IMR-90 (cell line): ENCODE data around the gene SAT1. TPM values are rescaled to one million over a fixed set of nuclear protein-coding genes. Genes with fewer than 3 reads are reported as not detected.
"Not testable (repeated sequence)": the region's sequence is repeated elsewhere in the genome, so short reads cannot be mapped to it uniquely, and the experiment has no call there.

Experiments
- ATAC-seq: fragments of 200-7000 bp; cut with Tn5 transposase; 2 replicates; pipeline ENCODE4 v1.9.1; 2020; ENCODE audit warnings: low read depth, mild to moderate bottlenecking, moderate library complexity
- BruUV-seq: library from RNA; stranded (reverse); fragments of 400-500 nt; replicated peaks from 2 replicates; lab custom pipeline; 2021; lab: Mats Ljungman, UMichigan
- CTCF ChIA-PET: fragments of 300-600 bp; formaldehyde crosslinking; extraction: SDS; loops from one replicate; lab custom pipeline; 2021; ENCODE audit warnings: antibody characterized with exemption; lab: Yijun Ruan, JAX
- POLR2A ChIA-PET: fragments of 300-600 bp; sonication (Branson Sonifier 250); formaldehyde crosslinking; loops from one replicate; lab custom pipeline; 2022; ENCODE audit warnings: antibody characterized with exemption; ENCODE audit not compliant: unreplicated experiment; lab: Charles Lee
- DNase-seq: peaks from one replicate; pipeline ENCODE4 v3.0.0; 2013
- H2AFZ ChIP-seq: replicated peaks from 2 replicates; pipeline ENCODE3; 2013; ENCODE audit warnings: low read length, mild to moderate bottlenecking; ENCODE audit not compliant: poor library complexity
- H2AK5ac ChIP-seq: 2 replicates; pipeline ENCODE4 v1.6.1; 2013; ENCODE audit warnings: low read depth, low read length, inconsistent platforms
- H2AK9ac ChIP-seq: replicated peaks from 2 replicates; pipeline ENCODE3; 2013; ENCODE audit warnings: mild to moderate bottlenecking, low read depth, low read length, moderate library complexity; ENCODE audit not compliant: poor library complexity
- H2BK120ac ChIP-seq: 2 replicates; pipeline ENCODE4 v1.6.1; 2013; ENCODE audit warnings: low read depth, low read length, inconsistent platforms
- H2BK15ac ChIP-seq: 3 replicates; pipeline ENCODE4 v1.6.1; 2013; ENCODE audit warnings: low read depth, low read length, inconsistent platforms
- H2BK20ac ChIP-seq: 2 replicates; pipeline ENCODE4 v1.6.1; 2013; ENCODE audit warnings: low read depth, mild to moderate bottlenecking, inconsistent platforms, low read length, moderate library complexity
- H2BK5ac ChIP-seq: 2 replicates; pipeline ENCODE4 v1.6.1; 2013; ENCODE audit warnings: mild to moderate bottlenecking, low read depth, low read length, inconsistent platforms; ENCODE audit not compliant: poor library complexity, severe bottlenecking
- H3K14ac ChIP-seq: replicated peaks from 2 replicates; pipeline ENCODE4 v1.6.1; 2013; ENCODE audit warnings: low read depth, low read length, inconsistent platforms
- H3K18ac ChIP-seq: 2 replicates; pipeline ENCODE4 v1.6.1; 2013; ENCODE audit warnings: low read depth, low read length, control low read depth
- H3K23ac ChIP-seq: 2 replicates; pipeline ENCODE4 v1.6.1; 2013; ENCODE audit warnings: low read depth, low read length, inconsistent platforms
- H3K27ac ChIP-seq: 2 replicates; pipeline ENCODE4 v1.5.1; 2013; ENCODE audit warnings: mild to moderate bottlenecking, control low read depth, low read length; ENCODE audit not compliant: insufficient read depth
- H3K27me3 ChIP-seq: 2 replicates; pipeline ENCODE4 v1.6.1; 2013; ENCODE audit warnings: low read length; ENCODE audit not compliant: control insufficient read depth, insufficient read depth
- H3K36me3 ChIP-seq: 2 replicates; pipeline ENCODE4 v1.6.1; 2013; ENCODE audit warnings: low read length, mixed read lengths; ENCODE audit not compliant: control insufficient read depth, insufficient read depth
- H3K4ac ChIP-seq: 2 replicates; pipeline ENCODE4 v1.6.1; 2013; ENCODE audit warnings: low read depth, low read length, inconsistent platforms
- H3K4me1 ChIP-seq: 2 replicates; pipeline ENCODE4 v1.6.1; 2013; ENCODE audit warnings: low read length, mixed read lengths; ENCODE audit not compliant: control insufficient read depth, insufficient read depth
- H3K4me2 ChIP-seq: 2 replicates; pipeline ENCODE4 v1.6.1; 2013; ENCODE audit warnings: low read depth, mild to moderate bottlenecking, control low read depth, low read length, moderate library complexity
- H3K4me3 ChIP-seq: 2 replicates; pipeline ENCODE4 v1.5.1; 2013; ENCODE audit warnings: low read depth, mild to moderate bottlenecking, control low read depth, low read length, moderate library complexity; ENCODE audit not compliant: insufficient read depth
- H3K56ac ChIP-seq: 2 replicates; pipeline ENCODE4 v1.6.1; 2013; ENCODE audit warnings: low read length, inconsistent platforms; ENCODE audit not compliant: insufficient read depth; ENCODE audit errors: extremely low read depth
- H3K79me1 ChIP-seq, 2 experiments: 2 replicates each; pipeline ENCODE4 v1.6.1; 2013; ENCODE audit warnings: low read length in 2 of 2, inconsistent platforms in 1 of 2, low read depth in 1 of 2
- H3K9ac ChIP-seq: 2 replicates; pipeline ENCODE4 v1.6.1; 2013; ENCODE audit warnings: low read depth, low read length, control low read depth
- H3K9me1 ChIP-seq: 2 replicates; pipeline ENCODE4 v1.6.1; 2013; ENCODE audit warnings: low read length, inconsistent platforms; ENCODE audit not compliant: insufficient read depth
- H3K9me3 ChIP-seq: 2 replicates; pipeline ENCODE4 v1.6.1; 2013; ENCODE audit warnings: low read length; ENCODE audit not compliant: control insufficient read depth, insufficient read depth
- H4K20me1 ChIP-seq: 2 replicates; pipeline ENCODE4 v1.6.1; 2013; ENCODE audit warnings: low read length, inconsistent platforms; ENCODE audit not compliant: insufficient read depth
- H4K5ac ChIP-seq: 2 replicates; pipeline ENCODE4 v1.6.1; 2013; ENCODE audit warnings: mild to moderate bottlenecking, low read depth, low read length, control low read depth
- H4K8ac ChIP-seq, 2 experiments: 2 replicates each; pipeline ENCODE4 v1.6.1; 2013; ENCODE audit warnings: low read depth in 2 of 2, low read length in 2 of 2, control low read depth in 1 of 2, inconsistent platforms in 1 of 2
- H4K91ac ChIP-seq: 2 replicates; pipeline ENCODE4 v1.6.1; 2013; ENCODE audit warnings: low read depth, low read length, inconsistent platforms; ENCODE audit not compliant: insufficient read depth
- WGBS, 2 experiments: methylation state at CpG; one replicate each; pipeline versions ENCODE4 v1.1.5 to v1.1.7; 2013; ENCODE audit warnings: missing lambda C conversion rate in 2 of 2; ENCODE audit not compliant: insufficient read length in 1 of 2; ENCODE audit errors: extremely low coverage in 2 of 2; 5-methylcytosine and 5-hydroxymethylcytosine counted together
- dilution Hi-C: fragments of 300-500 bp; cut with HindIII; formaldehyde crosslinking; loops from one replicate; pipeline ENCODE4 v1.14.3; 2018; ENCODE audit warnings: low sequenced_read_pairs; ENCODE audit not compliant: unreplicated experiment
- in situ Hi-C: fragments of 300-500 bp; cut with MboI; formaldehyde crosslinking; loops from 3 replicates; pipeline ENCODE4 v1.14.3; 2019; ENCODE audit warnings: low sequenced_read_pairs, inconsistent platforms, mixed read lengths
- intact Hi-C: fragments of 100-400 bp; cut with micrococcal nuclease; formaldehyde crosslinking; loops from 2 replicates; pipeline ENCODE4 v1.10.0; 2022
- polyA plus RNA-seq, 3 experiments: library from polyadenylated mRNA; depleted of rRNA; stranded (reverse); fragments of >200 nt; gene quantifications; 2 replicates each; pipeline ENCODE4 v1.2.3, GENCODE V29; 2012; ENCODE audit warnings: low replicate concordance in 1 of 3
- total RNA-seq: library from RNA; depleted of rRNA; stranded (reverse); fragments of >200 nt; gene quantifications from 2 replicates; pipeline ENCODE4 v1.2.3, GENCODE V29; 2012

The SAT1 gene
- total and polyA plus RNA-seq, 2 of the 4 experiments (the other 2 are of a cell fraction): 55.9 to 92.8 TPM

DNA sequence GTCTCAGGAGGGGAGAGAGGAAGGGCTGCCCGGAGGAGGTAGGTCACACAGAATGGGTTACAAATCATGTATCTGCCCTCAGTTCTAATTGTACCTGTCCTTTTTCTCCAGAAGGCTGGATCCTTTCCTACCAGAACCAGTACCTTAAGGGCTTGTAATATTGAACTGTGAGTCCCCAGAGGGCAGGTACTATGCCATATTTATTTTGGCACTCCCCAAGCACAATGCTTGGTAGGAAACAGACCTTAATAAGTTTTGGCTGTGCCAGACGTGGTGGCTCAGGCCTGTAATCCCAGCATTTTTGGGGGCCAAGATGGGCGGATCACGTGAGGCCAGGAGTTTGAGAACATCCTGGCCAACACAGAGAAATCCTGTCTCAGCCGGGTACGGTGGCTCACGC lies 11.9 kb upstream of the SAT1 start:
- CTCF ChIA-PET, H3K56ac ChIP-seq, H2BK5ac ChIP-seq, H3K14ac ChIP-seq, in situ Hi-C loops, DNase-seq, H2AK9ac ChIP-seq, H4K8ac ChIP-seq, H4K20me1 ChIP-seq, H3K27ac ChIP-seq, POLR2A ChIA-PET, H4K91ac ChIP-seq, H3K9me1 ChIP-seq, BruUV-seq, H3K79me1 ChIP-seq, H3K27me3 ChIP-seq, H2BK120ac ChIP-seq, H3K18ac ChIP-seq, H2AFZ ChIP-seq, H3K9me3 ChIP-seq, H2BK20ac ChIP-seq, H3K4ac ChIP-seq, H2AK5ac ChIP-seq, H3K4me2 ChIP-seq, H4K5ac ChIP-seq, intact Hi-C loops, dilution Hi-C loops, H3K4me3 ChIP-seq, H3K36me3 ChIP-seq, H3K9ac ChIP-seq, H3K23ac ChIP-seq, H3K4me1 ChIP-seq, H2BK15ac ChIP-seq, ATAC-seq: not testable (repeated sequence)
- 76% methylated on average over 3 of the region's 7 CpGs; no CpG with 5 or more reads in 1 of the 2 experiments for WGBS, 2 experiments
